SU-DHL-6 (cell line): Measurements from ENCODE around the gene ATCAY.

Experiments used
- H2AFZ ChIP-seq: fragments of 200-600 bp; sonication (generic); 2 replicates; pipeline ENCODE4 v1.6.1; 2014; ENCODE audit warnings: low read depth, mild to moderate bottlenecking, moderate library complexity, mixed read lengths, antibody characterized with exemption, low read length; ENCODE audit not compliant: severe bottlenecking
- H3F3A ChIP-seq: fragments of 200-600 bp; shearing (Covaris generic); 2 replicates; pipeline ENCODE4 v1.6.0; 2016; ENCODE audit warnings: antibody characterized with exemption, mild to moderate bottlenecking; ENCODE audit not compliant: insufficient read depth
- H3K27ac ChIP-seq: fragments of 200-600 bp; sonication (generic); 2 replicates; pipeline ENCODE4 v1.5.1; 2016; ENCODE audit warnings: low read depth, mild to moderate bottlenecking, low read length, moderate library complexity, mixed read lengths
- H3K27me3 ChIP-seq: fragments of 200-600 bp; sonication (generic), shearing (Covaris generic); 2 replicates; pipeline ENCODE4 v1.6.0; 2014; ENCODE audit warnings: mild to moderate bottlenecking, low read length
- H3K36me3 ChIP-seq: fragments of 200-600 bp; sonication (generic); 2 replicates; pipeline ENCODE4 v1.6.1; 2014; ENCODE audit warnings: mild to moderate bottlenecking, low read length, mixed read lengths
- H3K4me2 ChIP-seq: fragments of 300-600, 200-600 bp; shearing (Covaris generic), sonication (generic); 2 replicates; pipeline ENCODE4 v1.6.0; 2014; ENCODE audit warnings: low read length, low read depth, mild to moderate bottlenecking; ENCODE audit not compliant: poor library complexity, severe bottlenecking
- H3K4me3 ChIP-seq: fragments of 200-600 bp; sonication (generic); 2 replicates; pipeline ENCODE4 v1.5.1; 2014; ENCODE audit warnings: antibody characterized with exemption, low read length, mild to moderate bottlenecking, mixed read lengths; ENCODE audit not compliant: insufficient read depth, poor library complexity, severe bottlenecking
- H3K79me2 ChIP-seq: fragments of 200-600 bp; sonication (generic); 2 replicates; pipeline ENCODE4 v1.6.1; 2014; ENCODE audit warnings: mild to moderate bottlenecking, low read length, moderate library complexity; ENCODE audit not compliant: insufficient read depth
- H3K9ac ChIP-seq: fragments of 200-600 bp; sonication (generic); 2 replicates; pipeline ENCODE4 v1.7.0; 2014; ENCODE audit warnings: mild to moderate bottlenecking, low read length
- H3K9me2 ChIP-seq: fragments of 200-600 bp; sonication (generic); replicated peaks from 2 replicates; pipeline ENCODE4 v1.6.1; 2014; ENCODE audit warnings: low read length; ENCODE audit not compliant: insufficient read depth
- H3K9me3 ChIP-seq: fragments of 200-600 bp; sonication (generic); 2 replicates; pipeline ENCODE4 v1.6.1; 2014; ENCODE audit warnings: low read length, mixed read lengths; ENCODE audit not compliant: insufficient read depth
- H4K20me1 ChIP-seq: fragments of 200-600 bp; sonication (generic); 2 replicates; pipeline ENCODE4 v1.6.1; 2014; ENCODE audit warnings: low read depth, mild to moderate bottlenecking, antibody characterized with exemption, low read length, moderate library complexity, mixed read lengths
- EZH2phosphoT487 ChIP-seq: fragments of 200-600 bp; sonication (generic), shearing (Covaris generic); conservative IDR thresholded peaks from 2 replicates; pipeline ENCODE4 v1.6.1; 2018; ENCODE audit warnings: mild to moderate bottlenecking, antibody characterized with exemption, low read length, moderate library complexity, mixed read lengths
- TF ChIP-seq, protein P1 (sequence below): fragments of 200-600 bp; sonication (generic); IDR thresholded peaks from one replicate; pipeline ENCODE4 v1.5.1; 2017; ENCODE audit warnings: antibody characterized with exemption, mild to moderate bottlenecking, low read length, moderate library complexity; ENCODE audit not compliant: insufficient read depth, poor library complexity, severe bottlenecking

Gene ATCAY

DNA sequence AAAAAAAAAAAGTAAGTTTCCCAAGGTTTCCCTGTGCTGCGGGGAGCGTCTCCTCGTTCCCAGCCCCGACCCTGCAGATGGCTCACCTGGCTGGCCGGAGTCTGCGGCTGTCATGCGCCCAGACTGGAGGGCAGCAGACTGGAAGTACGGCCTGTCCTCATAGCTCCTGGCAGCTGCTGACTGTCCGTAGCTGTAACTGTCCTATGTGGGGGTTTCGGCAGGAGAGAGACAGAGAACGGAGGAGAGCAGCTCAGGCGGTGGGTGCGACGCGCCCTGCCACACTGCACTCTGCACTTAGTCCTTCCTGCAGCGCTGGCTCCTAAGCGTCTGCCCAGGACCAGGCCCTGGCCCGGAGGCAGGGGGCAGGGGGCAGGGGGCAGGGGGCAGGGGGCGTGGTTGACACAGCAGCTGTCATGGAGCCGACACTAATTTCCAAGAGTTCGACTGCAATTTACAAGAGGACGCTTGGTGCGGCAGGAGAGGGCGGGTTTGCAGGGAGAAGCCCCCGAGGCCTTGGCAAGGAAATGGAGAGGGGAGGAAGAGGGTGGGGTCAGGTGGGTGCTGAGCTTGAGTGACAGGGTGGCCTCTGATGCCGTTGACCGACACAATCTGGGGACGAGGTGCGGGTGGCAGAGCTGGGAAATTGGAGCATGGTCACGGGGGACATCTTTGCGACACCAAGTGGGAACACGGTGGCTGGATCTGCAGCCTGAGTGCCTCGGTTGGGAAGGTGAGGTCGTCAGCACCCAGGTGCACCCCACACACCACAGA, 46.7 kb upstream of the ATCAY start:
- no peaks in the 10 kb centered on the region for H3K36me3 ChIP-seq
- no peaks in the 10 kb centered on the region for H3K9me2 ChIP-seq
- no peaks in the 10 kb centered on the region for H4K20me1 ChIP-seq
- H3K4me2 ChIP-seq, result no peak overlapping the region
- no peaks in the 10 kb centered on the region for H3K27me3 ChIP-seq
- no peak overlapping the region for H3K9ac ChIP-seq
- H3K9me3 ChIP-seq, result peaks cover 10% of the 10 kb centered on the region; the same call in 1 of the 2 replicates
- no peaks in the 10 kb centered on the region for H3F3A ChIP-seq
- H3K27ac ChIP-seq, result no peak overlapping the region
- H3K4me3 ChIP-seq, result no peak overlapping the region
- TF ChIP-seq EZH2phosphoT487, result no peak
- TF ChIP-seq, protein P1, sequence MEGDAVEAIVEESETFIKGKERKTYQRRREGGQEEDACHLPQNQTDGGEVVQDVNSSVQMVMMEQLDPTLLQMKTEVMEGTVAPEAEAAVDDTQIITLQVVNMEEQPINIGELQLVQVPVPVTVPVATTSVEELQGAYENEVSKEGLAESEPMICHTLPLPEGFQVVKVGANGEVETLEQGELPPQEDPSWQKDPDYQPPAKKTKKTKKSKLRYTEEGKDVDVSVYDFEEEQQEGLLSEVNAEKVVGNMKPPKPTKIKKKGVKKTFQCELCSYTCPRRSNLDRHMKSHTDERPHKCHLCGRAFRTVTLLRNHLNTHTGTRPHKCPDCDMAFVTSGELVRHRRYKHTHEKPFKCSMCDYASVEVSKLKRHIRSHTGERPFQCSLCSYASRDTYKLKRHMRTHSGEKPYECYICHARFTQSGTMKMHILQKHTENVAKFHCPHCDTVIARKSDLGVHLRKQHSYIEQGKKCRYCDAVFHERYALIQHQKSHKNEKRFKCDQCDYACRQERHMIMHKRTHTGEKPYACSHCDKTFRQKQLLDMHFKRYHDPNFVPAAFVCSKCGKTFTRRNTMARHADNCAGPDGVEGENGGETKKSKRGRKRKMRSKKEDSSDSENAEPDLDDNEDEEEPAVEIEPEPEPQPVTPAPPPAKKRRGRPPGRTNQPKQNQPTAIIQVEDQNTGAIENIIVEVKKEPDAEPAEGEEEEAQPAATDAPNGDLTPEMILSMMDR, result no peak
- no peaks in the 10 kb centered on the region for H3K79me2 ChIP-seq
- no peak overlapping the region for H2AFZ ChIP-seq

DNA sequence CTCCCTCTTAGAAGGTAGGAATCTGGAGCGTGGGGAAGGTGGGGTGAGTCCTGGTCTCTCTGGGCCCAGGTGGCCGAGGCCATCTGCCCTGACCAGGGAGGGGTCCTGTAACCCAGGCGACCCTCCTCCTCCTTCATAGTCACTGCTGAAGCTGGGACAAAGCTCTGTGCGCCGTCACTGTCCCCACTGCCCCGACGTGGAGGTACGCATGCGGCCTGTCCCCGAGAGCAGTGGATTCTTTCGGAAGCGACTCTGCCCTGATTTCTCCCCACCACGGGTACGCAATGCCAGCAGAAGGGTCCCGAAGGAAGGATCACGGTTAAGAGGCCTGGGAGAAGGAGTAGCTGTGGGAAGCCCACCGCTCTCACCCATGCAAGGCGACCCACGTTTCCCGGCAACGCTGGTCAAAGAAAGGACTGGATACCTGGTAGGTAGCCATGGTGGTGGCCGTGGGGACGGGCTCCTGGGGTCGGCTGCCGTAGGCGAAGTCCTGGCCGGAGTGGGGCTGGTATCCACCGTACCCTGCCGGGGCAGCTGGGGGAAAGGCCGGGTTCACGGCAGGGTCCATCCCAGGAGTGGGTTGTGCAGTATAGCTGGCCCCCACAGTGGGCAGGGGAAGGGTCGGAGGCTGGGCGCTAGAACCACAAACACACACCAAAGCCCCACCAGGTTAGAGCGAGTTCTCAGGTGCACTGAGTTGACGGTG, 46.0 kb upstream of the ATCAY start:
- Histone ChIP-seq H3K9ac (no peak overlapping the region), H3K36me3 (no peaks in the 10 kb centered on the region), H3K4me2 (no peak overlapping the region), H3K4me3 (no peak overlapping the region), H4K20me1 (no peaks in the 10 kb centered on the region), H3F3A (no peaks in the 10 kb centered on the region), H3K9me2 (no peaks in the 10 kb centered on the region), H3K79me2 (no peaks in the 10 kb centered on the region), H3K27me3 (no peaks in the 10 kb centered on the region), H3K27ac (no peak overlapping the region), H3K9me3 (peaks cover 10% of the 10 kb centered on the region; the same call in 1 of the 2 replicates), H2AFZ (no peak overlapping the region)
- no peak for TF ChIP-seq EZH2phosphoT487
- TF ChIP-seq, protein P1, result no peak

DNA sequence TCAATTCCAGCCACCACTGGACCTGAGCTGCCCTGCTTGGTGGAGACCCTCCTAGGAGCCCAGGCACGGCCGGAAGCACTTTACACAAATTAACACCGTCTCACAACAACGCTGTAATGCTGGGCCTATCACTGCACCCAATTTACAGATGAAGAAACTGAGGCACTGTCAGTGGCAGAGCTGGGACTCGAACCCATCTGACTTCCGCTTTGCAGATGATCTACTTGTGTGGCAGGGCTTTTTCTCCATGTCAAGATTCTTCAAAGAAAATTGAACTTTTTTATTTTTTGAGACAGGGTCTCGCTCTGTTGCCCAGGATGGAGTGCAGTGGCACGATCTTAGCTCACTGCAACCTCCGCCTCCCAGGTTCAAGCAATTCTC, 45.4 kb upstream of the ATCAY start:
- no peak overlapping the region for H3K9ac ChIP-seq
- no peak overlapping the region for H3K4me3 ChIP-seq
- no peaks in the 10 kb centered on the region for H3K36me3 ChIP-seq
- no peak overlapping the region for H3K27ac ChIP-seq
- TF ChIP-seq, protein P1, result no peak
- TF ChIP-seq EZH2phosphoT487, result no peak
- no peaks in the 10 kb centered on the region for H3K9me2 ChIP-seq
- H4K20me1 ChIP-seq, result no peaks in the 10 kb centered on the region
- H3K9me3 ChIP-seq, result peaks cover 10% of the 10 kb centered on the region; the same call in 1 of the 2 replicates
- no peaks in the 10 kb centered on the region for H3K27me3 ChIP-seq
- H3K79me2 ChIP-seq, result no peaks in the 10 kb centered on the region
- no peak overlapping the region for H3K4me2 ChIP-seq
- no peak overlapping the region for H2AFZ ChIP-seq
- H3F3A ChIP-seq, result no peaks in the 10 kb centered on the region
